GM21367 (cell line): ENCODE measurements around the gene DSN1.

Experiments
- ATAC-seq: cut with Tn5 transposase; IDR thresholded peaks from one replicate; pipeline ENCODE4 v1.9.1; 2021; ENCODE audit not compliant: unreplicated experiment

Gene DSN1

GRCh38 chr20:36796117-36796516 lies 22.6 kb upstream of the DSN1 start:
- ATAC-seq: no peak

DNA sequence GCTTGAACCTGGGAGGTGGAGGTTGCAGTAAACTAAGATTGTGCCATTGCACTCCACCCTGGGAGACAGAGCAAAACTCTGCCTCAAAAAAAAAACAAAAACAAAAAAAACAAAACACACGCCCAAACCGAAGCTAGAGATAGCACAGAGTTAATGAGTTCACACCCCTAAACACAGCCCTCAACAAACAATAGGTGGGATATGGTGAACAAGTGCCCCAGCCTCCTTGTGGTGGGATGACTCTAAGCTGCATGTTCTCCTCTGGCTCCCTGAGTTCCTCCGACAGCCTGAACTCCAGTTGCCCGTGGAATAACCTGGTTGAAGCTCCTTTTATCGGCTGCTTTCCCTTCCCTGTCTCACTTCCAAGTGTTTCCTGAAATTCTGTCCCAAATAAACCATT lies 22.1 kb upstream of the DSN1 start:
- no peak for ATAC-seq

GRCh38 chr20:36794116-36794474 lies 20.5 kb upstream of the DSN1 start:
- no peak for ATAC-seq

DNA sequence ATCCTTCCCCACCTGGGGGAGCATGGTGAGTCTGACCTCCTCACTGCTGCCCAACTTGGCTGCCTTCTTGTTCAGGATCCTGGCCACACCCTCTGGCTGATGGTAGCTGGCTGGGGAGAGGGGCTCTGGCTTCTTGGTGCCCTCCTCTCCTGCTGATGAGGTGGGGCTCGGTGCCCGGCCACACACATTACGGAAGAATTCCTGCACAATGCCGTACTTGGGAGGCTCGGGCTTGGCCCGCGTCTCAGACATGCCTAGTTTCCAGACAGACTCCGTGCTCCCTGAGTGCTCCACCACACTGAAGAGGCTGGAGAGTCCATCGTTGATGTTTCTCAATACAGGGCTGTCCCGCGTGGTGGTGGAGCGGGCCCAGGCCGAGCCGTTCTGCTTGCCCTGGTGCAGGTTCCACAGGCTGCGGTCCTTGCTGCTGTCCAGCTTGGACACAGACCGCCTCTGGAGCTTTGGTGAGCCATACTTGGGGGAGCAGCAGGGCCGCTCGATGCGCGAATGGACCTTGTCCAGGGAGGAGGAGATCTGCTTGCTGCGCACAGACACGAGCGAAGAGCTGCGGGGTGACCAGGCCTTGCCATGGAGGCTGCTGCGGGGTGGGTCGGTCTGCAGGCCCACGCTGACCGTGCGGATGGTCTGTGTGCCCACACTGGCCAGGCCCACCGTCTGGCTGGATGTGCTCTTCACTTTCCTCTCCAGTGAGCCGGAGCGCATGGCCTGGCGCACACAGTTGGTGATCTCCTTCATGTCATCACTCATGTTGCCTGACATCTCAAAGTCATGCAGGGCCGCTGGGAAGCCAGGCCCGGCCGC lies 19.9 kb upstream of the DSN1 start:
- no peak for ATAC-seq

DNA sequence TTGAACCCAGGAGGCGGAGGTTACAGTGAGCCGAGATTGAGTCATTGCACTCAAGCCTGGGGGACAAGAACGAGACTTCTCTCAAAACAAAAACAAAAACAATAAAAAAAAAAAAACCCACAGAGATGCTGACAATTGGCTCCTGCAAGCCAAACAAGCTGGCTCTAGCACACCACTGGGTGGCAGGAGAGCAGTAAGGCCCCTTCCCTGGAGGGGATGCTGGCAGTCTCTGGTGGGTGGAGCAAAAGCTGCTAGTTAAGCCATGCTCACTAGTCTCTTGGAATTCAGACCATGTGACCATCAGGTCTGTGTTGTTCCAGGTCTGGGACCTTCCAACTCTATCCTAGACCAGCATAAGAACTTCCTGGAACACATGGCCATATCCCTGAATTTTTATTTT lies 18.9 kb upstream of the DSN1 start:
- no peak for ATAC-seq

GRCh38 chr20:36791862-36792261 lies 18.3 kb upstream of the DSN1 start:
- no peak for ATAC-seq

DNA sequence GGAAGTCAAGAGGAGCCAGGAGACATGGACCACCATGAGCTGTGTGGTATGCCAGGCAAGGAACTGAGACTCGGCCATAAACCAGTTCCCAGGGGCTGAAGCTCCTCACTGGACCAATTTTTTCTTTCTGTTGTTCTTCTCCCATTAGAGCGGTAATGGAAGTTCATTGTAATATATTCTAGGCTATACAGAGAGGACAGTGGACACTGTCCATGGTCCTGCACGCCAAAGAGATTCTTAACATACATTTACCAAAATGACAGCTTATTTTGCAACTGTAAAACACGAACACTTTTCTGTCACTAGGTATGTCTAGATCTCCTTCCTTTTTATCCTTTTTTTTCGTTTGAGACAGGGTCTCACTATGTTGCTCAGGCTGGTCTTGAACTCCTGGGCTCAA lies 13.1 kb upstream of the DSN1 start:
- no peak for ATAC-seq

DNA sequence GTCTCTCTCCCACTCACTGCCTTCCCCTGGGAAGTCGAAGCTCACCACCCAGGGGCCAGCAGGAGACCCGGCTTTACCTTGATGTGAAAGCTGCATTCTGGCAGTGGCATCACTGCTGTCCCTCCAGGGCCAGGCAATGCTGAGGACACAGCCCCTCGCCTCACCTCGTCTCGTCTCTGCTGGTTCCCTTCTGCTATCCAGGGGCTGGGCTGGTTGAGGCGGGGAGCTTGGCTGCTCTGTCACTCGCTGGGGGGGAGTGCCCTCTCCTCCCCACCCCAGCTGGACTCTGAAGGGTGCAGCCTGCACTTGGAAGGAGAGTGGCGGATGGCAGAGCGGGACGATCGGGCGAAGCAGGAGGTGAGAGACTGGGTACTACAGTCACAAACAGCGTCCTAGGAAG lies 12.7 kb upstream of the DSN1 start:
- ATAC-seq: no peak

GRCh38 chr20:36785308-36785707 lies 11.7 kb upstream of the DSN1 start:
- ATAC-seq: no peak

DNA sequence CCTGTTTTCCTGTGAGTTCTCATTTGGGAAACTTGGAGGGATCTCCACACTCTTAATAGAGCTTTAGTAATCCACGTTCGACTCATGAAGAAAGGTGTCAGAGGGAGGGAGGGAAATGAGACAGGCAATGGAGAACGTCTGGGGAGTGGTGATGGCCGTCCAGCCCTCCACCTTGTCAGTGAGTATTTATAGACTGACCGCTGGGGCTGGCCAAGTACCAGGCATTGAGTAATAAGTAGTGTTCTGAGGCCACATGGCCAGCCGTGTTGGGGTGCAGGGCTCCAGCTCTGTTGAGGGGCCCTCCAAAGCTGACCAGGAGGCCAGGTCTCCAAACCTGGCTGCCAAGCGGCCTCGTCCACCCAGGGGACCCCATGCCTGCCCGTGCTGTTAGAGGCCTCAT lies 11.3 kb upstream of the DSN1 start:
- no peak for ATAC-seq

GRCh38 chr20:36784116-36784515 lies 10.6 kb upstream of the DSN1 start:
- no peak for ATAC-seq

DNA sequence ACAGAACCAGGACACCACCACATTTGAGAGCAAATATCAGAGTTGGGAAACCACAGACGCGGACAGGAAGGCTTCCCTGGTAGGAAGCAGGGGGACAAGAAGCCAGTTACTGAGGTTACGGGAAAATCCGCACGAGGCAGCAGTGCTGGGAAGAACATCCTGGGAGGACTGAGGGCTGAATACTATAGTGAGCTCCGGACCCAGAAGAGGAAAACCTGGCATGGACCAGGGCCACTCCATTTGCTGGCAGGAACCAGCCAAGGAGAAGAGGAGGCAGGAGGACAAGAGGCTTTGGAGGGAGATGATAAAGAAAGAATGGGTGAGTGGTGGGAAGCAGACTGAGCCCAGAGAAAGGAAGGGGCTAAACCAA lies 6.1 kb upstream of the DSN1 start:
- ATAC-seq: no peak

DNA sequence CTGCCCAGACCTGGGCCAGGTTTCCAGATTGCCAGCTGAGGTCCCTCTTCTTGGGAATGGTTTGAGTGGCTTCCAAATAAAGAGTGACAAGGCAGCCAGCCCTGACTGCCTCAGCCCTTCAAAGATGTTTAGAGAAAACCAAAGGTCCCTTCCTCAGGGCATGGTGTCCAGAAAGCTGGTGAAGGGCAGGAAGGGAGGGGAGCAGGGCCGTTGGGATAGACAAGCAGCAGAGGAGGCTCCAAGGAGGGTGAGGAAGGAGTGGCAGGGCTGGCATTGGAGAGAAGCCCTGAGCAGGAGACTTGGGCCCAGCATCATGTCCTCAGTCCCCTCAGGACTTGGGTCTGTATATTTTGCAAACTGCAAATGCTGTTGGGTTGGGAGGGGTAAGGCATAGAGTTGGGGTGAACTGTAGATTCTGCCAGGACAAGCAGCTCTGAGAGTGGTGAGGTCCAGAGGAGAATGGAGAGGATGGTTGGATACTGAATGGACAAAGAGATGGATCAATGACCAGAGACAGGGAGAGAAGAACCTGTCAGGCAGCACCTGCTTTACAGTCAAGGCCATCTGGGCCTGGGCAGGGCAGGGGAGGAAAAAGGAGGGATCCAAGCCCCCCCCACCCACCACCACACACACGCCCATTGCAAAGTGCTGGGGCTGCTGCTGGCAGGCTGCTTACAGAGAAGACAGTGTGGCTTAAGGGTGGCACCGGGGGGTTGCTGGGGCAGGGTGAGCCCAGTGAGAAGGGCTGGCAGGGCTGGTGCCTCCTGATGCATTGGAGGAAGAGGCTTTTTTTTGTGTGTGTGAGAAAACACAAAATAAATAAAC lies 5.5 kb upstream of the DSN1 start:
- ATAC-seq: no peak

DNA sequence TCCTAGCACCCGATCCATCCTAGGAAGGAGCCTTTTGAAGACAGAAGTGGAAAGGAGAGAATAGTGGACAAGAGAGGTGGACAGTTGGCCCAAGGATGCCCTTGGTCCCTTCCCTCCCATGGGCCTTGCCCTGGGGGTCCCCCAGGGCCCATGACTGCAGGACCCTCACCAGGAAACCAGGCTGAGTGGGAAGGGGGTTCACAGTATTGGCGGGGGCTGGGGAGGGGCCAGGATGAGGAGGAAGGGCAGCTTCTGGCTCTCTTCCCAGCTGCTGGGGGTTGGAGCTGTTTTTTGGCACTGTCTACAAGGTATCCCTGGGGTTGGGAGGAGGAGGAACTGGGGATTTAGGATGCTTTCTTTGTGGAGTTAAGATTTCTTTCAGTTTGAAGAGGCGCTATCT lies 4.0 kb upstream of the DSN1 start:
- ATAC-seq: no peak

DNA sequence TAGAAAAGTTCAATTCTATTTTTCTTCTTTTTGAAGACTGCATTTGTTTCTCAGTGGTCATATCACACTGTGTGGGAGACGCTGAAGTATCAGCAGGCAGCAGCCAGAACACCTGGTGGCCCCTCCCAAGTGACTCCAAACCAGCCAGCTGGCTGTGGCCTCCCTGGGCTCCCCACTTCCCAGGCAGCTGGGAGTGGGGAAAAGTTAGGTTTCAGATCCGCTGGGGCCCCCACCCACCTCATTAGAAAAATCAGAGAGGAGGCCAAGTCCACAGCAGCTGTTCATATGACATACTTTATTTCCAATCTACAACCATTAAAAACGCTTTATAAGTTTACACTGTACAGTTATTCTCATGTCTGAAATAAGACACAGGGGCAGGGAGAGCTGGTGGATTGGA lies 3.6 kb upstream of the DSN1 start:
- no peak for ATAC-seq

DNA sequence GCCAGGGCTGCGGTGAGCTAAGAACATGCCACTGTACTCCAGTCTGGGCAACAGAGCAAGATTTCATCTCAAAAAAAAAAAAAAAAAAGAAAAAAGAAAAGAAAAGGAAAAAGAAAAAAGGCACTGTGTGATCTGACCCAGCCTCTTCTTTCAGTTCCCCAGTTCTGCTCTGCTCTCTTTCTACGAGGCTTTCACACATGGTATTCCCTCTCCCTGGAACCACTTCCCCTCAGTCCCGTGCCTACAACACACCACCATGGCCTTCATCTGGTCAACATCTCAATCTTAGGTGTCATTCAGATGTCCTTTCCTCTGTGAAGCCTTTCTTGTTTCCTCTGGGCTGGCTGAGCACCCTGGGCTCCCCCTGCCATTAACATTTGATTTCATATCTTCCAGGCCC lies 2.3 kb upstream of the DSN1 start:
- ATAC-seq: no peak

DNA sequence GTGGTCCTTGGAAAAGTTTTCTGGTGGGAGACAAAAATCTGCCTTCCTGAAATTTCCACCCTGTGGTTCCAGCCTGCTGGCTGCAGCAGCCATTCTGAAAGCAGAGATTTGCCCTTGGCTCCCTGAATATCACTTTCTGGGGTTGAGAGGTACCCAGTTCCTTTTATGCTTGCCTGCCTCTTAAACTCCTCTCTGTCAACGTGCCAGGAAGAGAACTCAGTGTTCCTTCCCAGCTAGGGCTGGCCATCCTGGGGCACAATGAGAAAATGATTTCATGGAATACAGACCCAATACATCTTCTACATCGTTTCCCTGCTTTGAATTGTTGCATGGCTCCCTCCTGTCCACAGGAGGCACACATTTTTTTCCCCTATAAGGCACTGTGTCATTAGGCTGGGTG lies 1.6 kb upstream of the DSN1 start:
- no peak for ATAC-seq

DNA sequence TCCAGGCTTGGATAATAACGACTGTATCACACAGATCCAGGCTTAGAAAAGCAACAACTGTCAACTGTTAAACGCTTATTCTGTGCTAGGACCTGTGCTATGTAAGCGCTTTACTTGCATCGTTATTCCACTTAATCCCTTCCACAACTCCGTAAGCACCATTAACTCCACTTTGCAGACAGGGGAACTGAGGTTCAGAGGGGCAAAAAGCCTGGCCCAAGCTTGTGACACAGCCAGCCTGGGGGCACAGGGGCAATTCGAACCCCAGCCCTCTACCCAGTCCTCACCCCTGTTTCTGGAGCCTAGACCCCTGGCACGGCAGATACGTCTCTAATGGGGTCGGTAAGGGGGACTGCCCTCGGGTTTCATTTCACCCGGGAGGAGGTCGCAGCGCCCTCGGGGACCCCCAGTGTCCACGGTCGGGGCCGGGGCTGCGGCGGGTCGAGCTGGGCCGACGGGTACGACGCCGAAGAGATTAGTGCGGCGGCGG lies 411 bp downstream of the DSN1 start:
- no peak for ATAC-seq

DNA sequence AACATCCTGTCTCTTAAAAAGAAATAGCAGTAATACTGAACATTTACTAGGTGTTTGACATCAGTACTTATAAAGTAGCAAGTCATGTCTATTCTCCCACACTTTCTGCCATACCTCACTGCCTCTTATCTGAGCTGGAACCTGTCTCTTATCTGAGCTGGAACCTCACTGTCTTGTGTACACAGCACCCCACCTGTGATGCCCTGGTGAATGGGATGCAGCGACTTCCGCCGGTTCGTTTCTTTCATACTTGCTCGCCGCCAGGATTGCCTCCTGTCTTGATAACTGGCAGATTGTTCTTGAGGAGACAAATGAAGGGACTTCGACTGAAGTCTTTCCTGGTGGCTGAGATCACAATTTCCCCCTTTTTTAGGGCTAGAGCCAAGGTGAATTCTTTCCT lies 2.9 kb downstream of the DSN1 start:
- ATAC-seq: no peak

DNA sequence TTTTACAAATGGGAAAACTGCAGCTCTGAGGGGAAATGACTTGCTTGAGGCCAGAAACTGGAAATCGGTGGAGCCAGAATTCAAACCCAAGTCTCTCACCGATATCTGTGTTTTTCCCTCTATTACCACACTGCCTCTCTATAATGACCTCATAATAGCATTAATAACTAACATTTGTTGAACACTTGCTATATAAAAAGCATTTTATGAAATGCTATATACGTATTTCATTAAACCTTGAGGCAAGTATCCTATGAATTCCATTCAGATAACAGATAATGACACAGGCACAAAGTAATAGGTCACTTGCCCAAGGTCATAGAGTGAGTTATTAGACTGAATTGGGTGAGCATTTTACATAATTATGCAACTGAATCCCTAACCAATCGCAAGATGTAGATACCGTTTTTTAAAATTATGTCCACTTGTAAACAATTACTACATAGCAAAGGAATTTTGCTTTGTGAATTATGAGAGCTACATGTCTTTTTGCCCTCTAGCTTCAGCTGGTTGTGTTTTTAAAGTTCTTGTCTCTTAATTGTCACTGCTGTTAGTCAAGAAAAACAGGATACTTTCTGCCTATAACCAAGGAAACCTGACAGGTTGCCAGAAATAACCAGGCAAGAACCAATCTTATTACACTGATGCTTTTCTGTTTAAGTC lies 4.7 kb downstream of the DSN1 start:
- no peak for ATAC-seq

- no peak for ATAC-seq
Measured at GRCh38 chr20:36761125-36761524, 12.4 kb downstream of the DSN1 start.

- ATAC-seq: no peak
Measured at GRCh38 chr20:36760647-36761046, 12.9 kb downstream of the DSN1 start.
